Activated naive CD4-positive, alpha-beta T cell treated with anti-CD3 and anti-CD28 coated beads, Interleukin-2, amount 50 U/mL, for 72 hours (primary cell): Measurements from ENCODE around the gene SPINT3. TPM values are rescaled to one million over a fixed set of nuclear protein-coding genes. Genes with fewer than 3 reads are reported as not detected.

Experiments
- ATAC-seq, 2 donors: fragments of 150-1000 bp; cut with Tn5 transposase; 2 replicates each; pipeline ENCODE4 v1.10.0; 2021; ENCODE audit warnings: mild to moderate bottlenecking in 2 of 2, moderate library complexity in 2 of 2
- DNase-seq, 2 donors: peaks; one replicate each; pipeline ENCODE4 v3.0.0; 2021 to 2022; ENCODE audit warnings: low spot score in 2 of 2
- H3K27ac Mint-ChIP-seq, 2 donors: one replicate each; pipeline ENCODE4 v1.8.0; 2022; ENCODE audit warnings: mild to moderate bottlenecking in 2 of 2, mixed read lengths in 2 of 2
- H3K36me3 Mint-ChIP-seq, 2 donors: one replicate each; pipeline ENCODE4 v1.8.0; 2022; ENCODE audit warnings: mixed read lengths in 2 of 2
- H3K9me3 Mint-ChIP-seq, 2 donors: one replicate each; pipeline ENCODE4 v1.8.0; 2022; ENCODE audit warnings: mixed read lengths in 2 of 2
- total RNA-seq, 2 donors: library from RNA; stranded (reverse); gene quantifications; one replicate each; pipeline ENCODE4 v1.2.3, GENCODE V29; 2022

Gene SPINT3, protein sequence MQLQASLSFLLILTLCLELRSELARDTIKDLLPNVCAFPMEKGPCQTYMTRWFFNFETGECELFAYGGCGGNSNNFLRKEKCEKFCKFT
- total RNA-seq = not detected

DNA sequence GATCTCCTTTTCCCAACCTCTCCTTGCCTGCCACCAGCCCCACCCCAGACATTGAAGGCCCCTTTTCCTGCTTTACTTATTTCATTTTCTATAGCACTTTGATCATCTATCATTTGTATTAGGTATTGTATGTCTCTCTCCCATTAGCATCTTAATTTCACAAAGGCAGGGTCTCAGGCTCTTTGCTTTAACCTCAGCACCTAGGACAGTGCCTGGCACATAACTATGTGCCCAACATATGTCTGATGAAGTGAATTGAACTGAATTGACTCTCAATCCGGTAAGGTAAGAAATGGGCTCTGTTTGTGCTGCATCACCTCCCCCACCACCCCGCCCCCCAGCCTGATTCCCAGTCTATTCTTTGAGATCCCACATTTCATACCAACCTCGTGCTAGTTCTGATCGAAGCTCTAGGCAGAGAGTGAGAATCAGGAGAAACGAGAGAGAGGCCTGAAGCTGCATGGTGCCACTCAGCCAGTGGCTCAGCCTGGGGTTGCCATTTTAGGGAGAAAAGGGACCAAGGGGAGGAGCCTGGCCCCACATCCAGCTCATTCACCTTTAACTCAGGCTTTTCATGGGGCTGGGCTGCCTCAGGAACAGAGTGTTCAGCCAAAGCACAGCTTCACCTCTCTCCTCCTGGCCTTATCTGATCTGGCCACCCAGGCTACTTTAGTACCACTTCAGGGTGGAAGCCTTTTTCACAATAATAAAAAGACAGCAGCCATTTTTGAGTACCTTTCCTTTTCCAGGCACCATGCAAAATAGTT, at the start of gene SPINT3:
TSS of gene SPINT3 (minus strand) at position 476 of the 767 bp plus-strand sequence. CDS start at position 462, 14 bp downstream.
- no peaks in the 10 kb centered on the region for H3K9me3 Mint-ChIP-seq
- H3K27ac Mint-ChIP-seq = no peak within 1 kb of the TSS
- no peak for ATAC-seq
- H3K36me3 Mint-ChIP-seq = no peaks in the 10 kb centered on the region
- DNase-seq = no peak

DNA sequence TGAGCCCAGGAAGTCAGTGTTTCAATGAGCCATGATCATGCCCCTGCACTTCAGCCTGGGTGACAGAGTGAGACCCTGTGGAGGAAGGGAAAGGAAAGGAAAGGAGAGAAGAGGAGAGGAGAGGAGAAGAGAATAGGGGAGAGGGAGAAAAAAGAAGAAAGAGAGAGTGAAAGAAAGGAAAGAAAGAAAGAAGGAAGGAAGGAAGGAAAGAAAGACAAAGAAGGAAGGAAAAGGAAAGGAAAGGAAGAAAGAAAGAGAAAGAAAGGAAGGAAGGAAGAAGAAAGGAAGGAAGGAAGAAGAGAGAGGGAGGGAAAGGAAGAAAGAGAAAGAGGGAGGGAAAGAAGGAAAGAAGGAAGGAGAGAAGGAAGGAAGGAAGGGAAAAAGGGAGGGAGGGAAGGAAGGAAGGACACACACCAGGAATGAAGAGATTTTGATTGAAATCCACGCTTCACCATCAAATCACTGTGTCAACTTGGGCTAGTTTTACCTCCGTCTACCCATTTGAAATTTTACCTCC, 49.4 kb upstream of the SPINT3 start:
- Mint-ChIP-seq H3K36me3 (no peaks in the 10 kb centered on the region), H3K27ac (no peak overlapping the region), H3K9me3 (peaks cover 0 to 2% of the 10 kb centered on the region in 2 donors)
- DNase-seq (no peak), ATAC-seq (no peak)

DNA sequence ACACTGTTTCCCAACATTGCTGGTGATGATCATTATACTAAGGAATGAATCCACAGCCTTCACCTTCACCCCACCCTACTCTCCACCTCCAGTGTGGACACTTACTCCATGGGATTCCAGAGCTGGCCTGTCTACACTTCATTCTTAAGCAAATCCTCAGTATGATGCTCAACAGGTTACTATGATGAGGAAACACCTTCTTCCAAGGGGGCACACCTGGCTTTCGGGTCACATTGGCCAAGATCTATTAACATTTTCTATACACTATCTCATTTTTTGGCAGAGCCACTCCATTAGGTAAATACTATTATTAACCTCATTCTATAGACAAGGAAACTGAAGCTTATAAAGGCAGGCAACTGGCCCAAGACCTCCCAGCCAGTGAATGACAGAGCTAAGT, 39.8 kb upstream of the SPINT3 start:
- H3K27ac Mint-ChIP-seq = no peak overlapping the region
- ATAC-seq (no peak), DNase-seq (no peak)
- no peaks in the 10 kb centered on the region for H3K36me3 Mint-ChIP-seq
- H3K9me3 Mint-ChIP-seq = peaks cover 3% of the 10 kb centered on the region in 2 donors

DNA sequence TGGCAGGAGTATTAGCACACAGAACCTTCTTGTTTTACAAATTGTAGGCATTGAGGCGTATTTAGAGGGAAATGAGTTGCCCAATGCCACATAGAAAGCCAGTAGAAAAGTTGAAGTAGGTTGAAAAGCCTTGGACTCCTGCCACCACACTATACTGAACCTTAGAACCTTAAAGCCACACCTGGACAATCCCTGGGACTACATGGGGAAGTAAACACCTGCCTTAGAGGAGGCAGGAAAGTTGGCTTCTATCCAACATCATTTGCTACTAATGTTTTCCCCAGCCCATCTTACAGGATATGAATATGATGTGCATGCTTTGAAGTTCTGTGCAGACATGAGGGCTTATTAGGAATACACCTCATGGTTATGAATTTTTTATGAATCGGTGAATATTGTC, 37.0 kb upstream of the SPINT3 start:
- DNase-seq = no peak
- Mint-ChIP-seq H3K36me3 (no peaks in the 10 kb centered on the region), H3K27ac (no peak overlapping the region), H3K9me3 (peaks cover 3 to 6% of the 10 kb centered on the region in 2 donors)
- ATAC-seq = no peak

DNA sequence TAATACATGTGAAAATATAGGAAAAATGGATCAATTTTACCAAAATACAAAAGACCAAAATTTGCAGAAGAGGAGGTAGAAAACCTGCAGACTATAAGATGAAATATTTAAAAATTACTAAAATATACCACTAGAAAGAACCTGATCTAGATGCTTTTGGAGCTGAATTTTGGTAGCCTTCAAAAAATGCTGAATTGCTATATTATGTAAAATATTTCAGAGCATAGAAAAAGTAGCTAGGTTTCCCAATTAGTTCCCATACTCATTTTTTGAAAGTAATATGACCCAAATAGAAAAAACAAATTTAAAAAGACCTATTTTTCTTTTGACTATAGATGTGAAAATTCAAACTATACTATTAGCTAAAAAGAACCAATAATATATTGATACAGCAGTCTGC, 35.3 kb upstream of the SPINT3 start:
- no peak for ATAC-seq
- H3K27ac Mint-ChIP-seq = no peak overlapping the region
- H3K9me3 Mint-ChIP-seq = peaks cover 3 to 6% of the 10 kb centered on the region in 2 donors

DNA sequence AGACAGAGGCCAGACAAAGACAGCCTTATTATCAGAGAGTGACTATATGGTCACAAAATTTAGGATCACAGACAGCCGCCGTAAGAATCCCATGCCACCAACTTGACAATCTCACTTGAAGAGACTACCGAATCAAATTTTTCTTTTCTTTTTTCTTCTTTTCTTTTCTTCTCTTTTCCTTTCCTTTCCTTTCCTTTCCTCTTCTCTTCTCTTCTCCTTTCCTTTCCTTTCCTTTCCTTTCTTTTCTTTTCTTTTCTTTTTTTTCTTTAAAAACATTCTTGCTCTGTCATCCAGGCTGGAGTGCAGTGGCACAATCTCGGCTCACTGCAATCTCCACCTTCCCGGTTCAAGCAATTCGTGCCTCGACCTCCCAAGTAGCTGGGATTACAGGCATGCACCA, 33.0 kb upstream of the SPINT3 start:
- ATAC-seq = no peak
- DNase-seq = no peak
- peaks cover 0 to 6% of the 10 kb centered on the region in 2 donors for H3K9me3 Mint-ChIP-seq
- no peak overlapping the region for H3K27ac Mint-ChIP-seq
- no peaks in the 10 kb centered on the region for H3K36me3 Mint-ChIP-seq

More for the DNA sequence above, 35.3 kb upstream of the SPINT3 start:
- no peaks in the 10 kb centered on the region for H3K36me3 Mint-ChIP-seq
- no peak for DNase-seq

DNA sequence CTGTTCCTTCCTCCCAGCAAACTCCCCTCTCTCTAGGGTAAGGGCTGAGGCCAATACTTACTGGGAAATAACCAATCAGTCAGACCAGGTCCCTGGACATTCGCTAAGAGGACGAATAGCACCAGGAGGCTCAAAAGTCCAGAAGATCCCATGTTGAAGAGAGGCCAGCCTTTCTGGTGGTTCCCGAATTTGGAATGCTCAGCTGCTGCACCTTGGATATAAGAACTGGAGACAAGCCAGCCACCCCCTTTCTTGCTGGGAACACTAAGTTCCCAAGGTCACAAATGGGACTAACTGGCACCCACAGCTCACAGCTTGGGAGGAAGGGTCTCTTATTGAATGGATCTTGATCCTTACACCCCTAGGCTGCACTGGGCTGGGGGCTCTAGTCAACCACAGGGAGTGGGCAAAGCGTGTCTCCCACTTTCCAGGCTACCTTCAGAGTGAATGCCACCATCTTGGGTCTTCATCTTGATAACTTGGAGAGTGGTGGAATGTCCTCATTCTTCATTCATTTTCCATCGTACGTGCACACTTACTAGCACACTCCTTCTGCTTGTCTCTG, 31.9 kb upstream of the SPINT3 start, which contains the start of gene EPPIN:
TSS of gene EPPIN (minus strand) at position 196 of the 565 bp plus-strand sequence. CDS start at position 152, 44 bp downstream.
- Mint-ChIP-seq H3K36me3 (no peaks in the 10 kb centered on the region), H3K9me3 (peaks cover 0 to 6% of the 10 kb centered on the region in 2 donors), H3K27ac (no peak within 1 kb of the TSS)
- ATAC-seq = no peak
- DNase-seq = no peak

DNA sequence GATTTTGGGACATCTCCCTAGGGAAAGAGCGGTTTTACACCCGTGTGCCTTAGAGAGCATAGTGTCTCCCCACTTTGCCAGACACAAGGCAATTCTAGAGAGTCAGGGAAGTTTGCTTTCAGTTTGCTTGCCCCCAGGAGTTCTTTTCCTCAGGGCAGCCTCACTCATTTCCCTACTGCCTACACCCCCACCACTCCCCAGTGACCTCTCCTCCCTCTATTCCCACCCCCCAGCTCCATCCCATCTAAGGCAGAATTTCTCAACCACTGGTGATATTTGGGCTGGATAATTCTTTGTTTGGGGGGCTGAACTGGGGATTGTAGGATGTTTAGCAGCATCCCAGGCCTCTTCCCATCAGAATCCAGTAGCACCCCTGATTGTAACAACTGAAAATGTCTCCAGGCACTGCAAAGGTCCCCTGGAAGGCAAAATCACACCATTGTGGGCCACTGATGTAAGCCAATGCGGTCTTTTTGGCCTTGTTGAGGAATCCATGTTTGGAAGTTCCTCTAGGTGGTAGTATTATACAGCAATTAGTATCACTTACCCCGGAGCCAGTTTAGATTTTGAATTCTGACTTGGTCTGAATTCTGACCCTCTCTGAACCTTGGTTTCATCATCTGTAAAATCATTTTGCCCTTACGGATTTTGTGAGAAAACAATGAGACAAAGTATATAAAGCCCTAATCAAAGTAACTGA, 30.5 kb upstream of the SPINT3 start:
- H3K9me3 Mint-ChIP-seq = peaks cover 0 to 6% of the 10 kb centered on the region in 2 donors

DNA sequence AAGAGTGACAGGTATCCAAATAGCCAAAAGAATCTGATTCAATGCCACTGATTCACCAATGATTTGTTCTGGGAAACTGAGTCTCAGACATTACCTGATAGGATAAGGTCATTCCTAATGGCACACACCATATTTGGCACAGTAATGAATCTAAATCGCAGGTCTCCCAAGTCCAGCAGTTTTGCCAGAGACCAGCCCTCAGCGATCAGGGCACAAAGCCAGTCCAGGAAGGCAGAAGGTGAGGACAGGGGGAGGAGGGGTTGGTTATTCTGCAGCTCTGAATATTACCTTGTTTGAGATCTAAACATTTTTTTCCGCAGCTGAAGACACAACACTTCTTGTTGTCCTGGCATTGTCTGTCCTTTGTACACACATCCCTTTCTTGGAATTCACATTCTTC, 29.9 kb upstream of the SPINT3 start:
- Mint-ChIP-seq H3K27ac (no peak overlapping the region), H3K9me3 (peaks cover 0 to 4% of the 10 kb centered on the region in 2 donors)
- no peak for ATAC-seq

More for the DNA sequence above, 30.5 kb upstream of the SPINT3 start:
- ATAC-seq (no peak), DNase-seq (no peak)
- H3K36me3 Mint-ChIP-seq = no peaks in the 10 kb centered on the region
- H3K27ac Mint-ChIP-seq = no peak overlapping the region

DNA sequence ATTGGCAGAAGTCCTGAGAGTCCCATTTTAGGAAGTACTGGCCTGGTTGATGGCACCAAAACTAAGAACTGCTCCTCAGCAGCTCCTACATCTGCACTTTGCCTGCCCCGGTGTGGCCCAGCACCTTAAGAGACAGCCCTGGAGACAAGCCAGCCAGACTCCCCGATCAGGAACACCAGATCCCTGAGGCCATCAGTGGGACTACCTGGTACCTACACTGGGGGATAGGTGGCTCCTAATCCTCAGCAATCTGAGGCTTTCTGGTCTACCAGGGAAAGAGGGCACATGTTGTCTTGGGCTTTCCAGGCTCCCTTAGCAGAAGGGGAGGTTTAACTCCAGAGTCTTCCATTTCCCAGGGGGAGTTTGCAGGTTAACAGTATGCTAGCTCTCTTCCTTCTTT, 24.0 kb upstream of the SPINT3 start, which contains the start of gene WFDC6:
TSS of gene WFDC6 (minus strand) at position 101 of the 400 bp plus-strand sequence. CDS start at position 26, 75 bp downstream.
- H3K36me3 Mint-ChIP-seq = no peaks in the 10 kb centered on the region
- H3K27ac Mint-ChIP-seq = no peak within 1 kb of the TSS
- ATAC-seq (no peak), DNase-seq (no peak)
- no peaks in the 10 kb centered on the region for H3K9me3 Mint-ChIP-seq

More for the DNA sequence above, 29.9 kb upstream of the SPINT3 start:
- no peaks in the 10 kb centered on the region for H3K36me3 Mint-ChIP-seq
- DNase-seq = no peak

DNA sequence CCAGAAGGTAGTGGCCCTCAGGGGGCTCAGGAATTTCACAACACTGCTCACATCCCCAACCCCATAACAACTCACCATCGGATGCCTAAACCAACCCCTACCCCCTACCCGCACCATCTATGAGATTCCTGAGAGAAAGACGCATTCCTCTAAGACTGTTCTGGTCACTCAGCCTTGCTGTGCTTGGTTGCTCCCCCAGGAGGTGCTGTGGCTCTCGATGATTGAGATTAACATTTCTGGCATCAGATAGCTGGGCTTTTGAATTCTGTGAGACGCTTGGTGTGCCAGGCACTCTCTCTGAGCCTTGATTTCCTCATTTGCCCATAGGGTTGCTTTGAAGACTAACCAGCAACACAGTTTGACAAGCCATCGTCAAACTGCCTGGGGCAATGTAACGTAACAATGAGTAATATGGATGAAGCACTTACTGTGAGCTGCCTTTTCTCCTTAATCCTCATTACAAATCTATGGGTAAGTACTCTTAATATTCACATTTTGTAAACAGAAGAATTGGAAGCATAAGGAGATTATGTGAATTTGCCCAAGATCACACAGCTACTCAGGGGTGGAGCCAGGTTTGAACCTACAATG, 22.9 kb upstream of the SPINT3 start:
- DNase-seq = no peak
- H3K27ac Mint-ChIP-seq = no peak overlapping the region
- no peak for ATAC-seq
- no peaks in the 10 kb centered on the region for H3K36me3 Mint-ChIP-seq
- no peaks in the 10 kb centered on the region for H3K9me3 Mint-ChIP-seq

DNA sequence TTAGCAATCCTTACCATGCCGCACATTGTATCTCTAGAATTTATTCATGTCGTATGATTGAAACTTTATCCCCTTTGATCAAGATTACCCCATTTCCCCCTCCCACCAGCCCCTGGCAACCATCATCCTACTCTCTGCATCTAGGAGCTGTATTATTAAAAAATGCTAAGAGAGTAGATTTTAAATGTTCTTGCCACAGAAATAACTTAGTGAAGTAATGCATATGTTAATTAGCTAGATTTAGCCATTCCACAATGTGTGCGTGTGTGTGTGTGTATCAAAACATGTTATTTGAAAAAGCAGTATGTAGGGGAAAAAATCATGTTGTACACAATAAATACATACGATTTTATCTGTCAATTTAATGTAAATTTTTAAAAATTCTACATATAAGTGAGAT, 11.9 kb upstream of the SPINT3 start:
- H3K9me3 Mint-ChIP-seq = no peaks in the 10 kb centered on the region
- H3K36me3 Mint-ChIP-seq = no peaks in the 10 kb centered on the region
- DNase-seq = no peak
- no peak for ATAC-seq
- no peak overlapping the region for H3K27ac Mint-ChIP-seq

DNA sequence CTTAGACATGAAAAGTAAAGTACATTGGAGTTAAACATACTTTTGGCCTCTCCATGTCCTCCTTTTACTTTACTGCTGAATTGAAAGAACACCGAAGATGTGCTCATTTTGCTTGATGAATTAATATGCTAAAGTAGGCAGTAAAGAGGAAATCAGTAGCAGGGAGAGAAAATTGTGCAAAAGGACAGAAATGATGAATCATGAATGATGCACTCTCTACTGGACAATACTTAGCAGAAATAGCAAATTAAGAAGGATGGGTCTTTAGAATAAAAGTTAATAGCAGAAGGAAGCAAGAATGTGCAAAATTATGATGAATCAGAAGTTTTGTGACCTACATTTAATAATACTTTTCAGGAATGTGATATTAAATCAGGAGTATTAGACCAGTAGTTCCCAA, 8.4 kb upstream of the SPINT3 start:
- Mint-ChIP-seq H3K9me3 (no peaks in the 10 kb centered on the region), H3K36me3 (no peaks in the 10 kb centered on the region), H3K27ac (no peak overlapping the region)
- no peak for ATAC-seq
- DNase-seq = no peak

DNA sequence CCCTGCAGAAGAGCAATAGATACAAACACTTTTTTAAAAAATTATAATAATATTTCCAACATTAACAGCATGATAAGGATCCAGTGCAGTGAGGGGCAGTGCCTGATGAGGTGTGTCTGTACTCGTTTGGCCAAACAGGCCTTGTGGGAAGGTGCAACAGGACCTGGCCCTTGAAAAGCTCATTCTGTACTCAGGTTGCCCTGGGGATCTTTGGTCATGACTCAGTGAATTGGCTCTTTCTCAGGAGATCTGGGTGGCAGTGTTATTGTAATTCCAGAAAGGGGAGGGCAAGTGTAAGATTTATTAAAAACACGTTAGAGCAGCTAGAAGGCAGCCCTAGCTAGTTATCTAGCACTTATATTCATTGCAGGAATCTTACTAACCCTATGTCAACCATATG, 2.9 kb upstream of the SPINT3 start:
- DNase-seq (no peak), ATAC-seq (no peak)
- Mint-ChIP-seq H3K36me3 (no peaks in the 10 kb centered on the region), H3K9me3 (no peaks in the 10 kb centered on the region), H3K27ac (no peak overlapping the region)

DNA sequence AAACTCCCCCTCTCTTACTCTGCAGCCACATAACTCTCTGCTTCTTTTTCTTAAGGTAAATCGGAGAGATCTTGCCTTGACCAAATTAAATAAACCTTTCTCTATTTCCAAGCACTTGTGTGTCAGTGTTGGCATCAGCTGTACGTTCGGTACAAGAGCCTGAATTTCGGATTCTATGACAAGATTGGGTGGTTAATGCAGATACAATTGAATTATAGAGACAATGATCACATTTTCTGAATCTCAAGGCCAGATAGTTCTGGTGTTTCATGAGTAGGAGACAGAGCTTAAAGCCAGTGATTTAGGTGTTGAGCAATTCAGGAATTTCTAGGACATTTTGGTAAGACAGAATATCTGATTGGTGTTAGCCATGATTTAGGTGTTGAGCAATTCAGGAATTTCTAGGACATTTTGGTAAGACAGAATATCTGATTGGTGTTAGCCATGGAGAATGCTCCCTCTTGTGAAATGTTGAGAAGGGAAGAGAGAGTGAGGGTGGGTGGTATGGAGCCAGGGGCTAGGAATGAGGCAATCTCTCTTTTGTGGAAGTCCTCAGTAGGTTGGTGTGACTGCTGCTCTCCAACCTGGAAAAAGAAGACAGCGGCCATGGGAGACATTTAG, 5.1 kb downstream of the SPINT3 start:
- H3K27ac Mint-ChIP-seq = no peak overlapping the region
- no peaks in the 10 kb centered on the region for H3K9me3 Mint-ChIP-seq
- H3K36me3 Mint-ChIP-seq = no peaks in the 10 kb centered on the region
- no peak for DNase-seq
- no peak for ATAC-seq

DNA sequence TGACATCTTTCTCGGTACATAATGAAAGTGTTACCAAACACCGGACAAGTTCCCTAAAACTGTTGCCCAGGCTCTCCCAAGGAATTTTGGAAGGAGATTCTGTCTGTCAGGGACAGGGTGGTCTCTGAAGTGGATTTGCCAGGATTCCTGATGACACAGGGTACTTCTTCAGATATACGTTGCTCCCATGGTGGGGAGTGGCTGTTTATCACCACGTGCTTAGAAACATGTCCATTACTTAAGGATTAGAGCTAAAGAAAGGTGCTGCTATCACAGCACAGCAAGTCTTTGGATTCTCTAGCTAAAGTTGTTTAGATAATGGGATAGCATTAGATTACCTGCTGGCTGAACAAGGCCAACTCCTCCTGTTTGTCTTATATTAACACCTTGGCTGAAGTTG, 6.3 kb downstream of the SPINT3 start:
- Mint-ChIP-seq H3K9me3 (no peaks in the 10 kb centered on the region), H3K36me3 (no peaks in the 10 kb centered on the region), H3K27ac (no peak overlapping the region)
- no peak for DNase-seq
- no peak for ATAC-seq
